Sigmoid colon (tissue), 7 donors: Measurements from ENCODE around the gene PTPRH. TPM values are rescaled to one million over a fixed set of nuclear protein-coding genes. Genes with fewer than 3 reads are reported as not detected.
A peak's percentile ranks its signal among the peaks of the same experiment; 100 is the strongest.

Experiments used
- DNase-seq: peaks from one replicate; pipeline ENCODE4 v3.0.0-alpha.2; 2019
- H3K27ac ChIP-seq, 4 donors: fragments of 200-600 bp; sonication (generic); one replicate each; pipeline ENCODE4 v1.5.1; 2016 to 2019; ENCODE audit warnings: mild to moderate bottlenecking in 1 of 4
- H3K27me3 ChIP-seq, 3 donors: fragments of 200-600 bp; sonication (generic); one replicate each; pipeline ENCODE4 v1.5.1; 2019; ENCODE audit warnings: mild to moderate bottlenecking in 1 of 3
- H3K36me3 ChIP-seq, 4 donors: fragments of 200-600 bp; sonication (generic); one replicate each; pipeline ENCODE4 v1.5.1; 2016 to 2019
- H3K4me1 ChIP-seq, 4 donors: fragments of 200-600 bp; sonication (generic); one replicate each; pipeline ENCODE4 v1.5.1; 2017 to 2019
- H3K4me3 ChIP-seq, 4 donors: fragments of 200-600 bp; sonication (generic); one replicate each; pipeline ENCODE4 v1.5.1; 2017 to 2019; ENCODE audit warnings: mild to moderate bottlenecking in 2 of 4, moderate library complexity in 1 of 4
- H3K9me3 ChIP-seq, 4 donors: fragments of 200-600 bp in 3 of 4; sonication (generic) in 3 of 4; one replicate each; pipeline versions ENCODE4 v1.5.1 to v1.6.1; 2013 to 2019
- EP300 ChIP-seq, 4 donors: sonication (generic); formaldehyde crosslinking; IDR thresholded peaks; one replicate each; pipeline ENCODE4 v1.6.1; 2017; ENCODE audit warnings: antibody characterized with exemption in 4 of 4
- POLR2A ChIP-seq, 2 donors: fragments of 450-650 bp; IDR thresholded peaks; one replicate each; pipeline ENCODE4 v1.6.1; 2016; ENCODE audit warnings: antibody characterized with exemption in 2 of 2, mild to moderate bottlenecking in 2 of 2, moderate library complexity in 2 of 2
- POLR2AphosphoS5 ChIP-seq, 4 donors: sonication (generic); formaldehyde crosslinking; IDR thresholded peaks; one replicate each; pipeline ENCODE4 v1.6.1; 2017; ENCODE audit warnings: antibody characterized with exemption in 4 of 4
- WGBS, 2 donors: extraction: QIAGEN DNeasy Blood & Tissue Kit; methylation state at CpG; one replicate each; pipeline ENCODE4 v1.1.7; 2013; 5-methylcytosine and 5-hydroxymethylcytosine counted together
- intact Hi-C: fragments of 100-400 bp; cut with DNase I; formaldehyde crosslinking; loops from one replicate; pipeline ENCODE4 v1.15.1; 2023
- polyA plus RNA-seq, 3 donors: library from polyadenylated mRNA; stranded (reverse); fragments of 200-250 nt; gene quantifications; one replicate each; pipeline ENCODE4 v1.2.3, GENCODE V29; 2013
- total RNA-seq, 4 donors: library from RNA; depleted of rRNA; stranded (reverse); fragments of >200 nt; gene quantifications; one replicate each; pipeline ENCODE4 v1.1.0, GENCODE V29; 2016
- TF ChIP-seq, protein P1 (sequence below), 4 experiments: fragments of 450-650 bp in 3 of 4; fragments of 200-600 bp in 1 of 4; IDR thresholded peaks; one replicate each; pipeline ENCODE4 v1.5.1; 2016 to 2019; ENCODE audit warnings: antibody characterized with exemption in 4 of 4, mild to moderate bottlenecking in 3 of 4, moderate library complexity in 2 of 4
- donor health status: healthy with polysubstance abuse.
- donor health status: Bipolar disorder and iron deficiency.
- donor health status: healthy.

Gene PTPRH
- total and polyA plus RNA-seq, 7 donors, result 0.95 to 61.3 (median 4.3) TPM

DNA sequence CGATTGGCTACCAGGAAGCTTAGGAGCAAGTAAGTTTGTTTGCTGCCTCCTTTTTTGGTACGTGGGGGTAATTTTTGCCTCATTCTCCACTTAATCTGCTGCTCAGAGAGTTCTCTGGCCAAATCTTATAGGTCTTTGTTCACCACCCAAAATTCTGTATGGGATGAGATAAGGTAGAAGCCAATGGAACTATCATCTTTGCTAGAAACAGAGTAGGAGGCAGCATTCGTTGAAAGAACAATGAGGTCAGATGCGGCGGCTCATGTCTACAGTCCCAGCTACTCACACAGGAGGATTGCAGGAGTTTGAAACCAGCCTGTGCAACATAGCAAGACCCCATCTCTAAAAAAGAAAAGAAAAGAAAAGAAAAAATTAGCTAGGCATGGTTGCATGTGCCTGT, 37.9 kb downstream of the PTPRH start:
- Histone ChIP-seq H3K9me3 (no peaks in the 10 kb centered on the region), H3K4me1 (peaks cover 0 to 20% (median 19%) of the 10 kb centered on the region in 4 donors), H3K27ac (no peak overlapping the region), H3K4me3 (no peak overlapping the region), H3K27me3 (peaks cover 56 to 100% (median 96%) of the 10 kb centered on the region in 3 donors), H3K36me3 (no peaks in the 10 kb centered on the region)
- no peak for DNase-seq
- TF ChIP-seq POLR2AphosphoS5 (IDR thresholded peaks at IDR 0.05) (no peak), EP300 (IDR thresholded peaks at IDR 0.05) (no peak), POLR2A (IDR thresholded peaks at IDR 0.05) (no peak)
- TF ChIP-seq, protein P1, sequence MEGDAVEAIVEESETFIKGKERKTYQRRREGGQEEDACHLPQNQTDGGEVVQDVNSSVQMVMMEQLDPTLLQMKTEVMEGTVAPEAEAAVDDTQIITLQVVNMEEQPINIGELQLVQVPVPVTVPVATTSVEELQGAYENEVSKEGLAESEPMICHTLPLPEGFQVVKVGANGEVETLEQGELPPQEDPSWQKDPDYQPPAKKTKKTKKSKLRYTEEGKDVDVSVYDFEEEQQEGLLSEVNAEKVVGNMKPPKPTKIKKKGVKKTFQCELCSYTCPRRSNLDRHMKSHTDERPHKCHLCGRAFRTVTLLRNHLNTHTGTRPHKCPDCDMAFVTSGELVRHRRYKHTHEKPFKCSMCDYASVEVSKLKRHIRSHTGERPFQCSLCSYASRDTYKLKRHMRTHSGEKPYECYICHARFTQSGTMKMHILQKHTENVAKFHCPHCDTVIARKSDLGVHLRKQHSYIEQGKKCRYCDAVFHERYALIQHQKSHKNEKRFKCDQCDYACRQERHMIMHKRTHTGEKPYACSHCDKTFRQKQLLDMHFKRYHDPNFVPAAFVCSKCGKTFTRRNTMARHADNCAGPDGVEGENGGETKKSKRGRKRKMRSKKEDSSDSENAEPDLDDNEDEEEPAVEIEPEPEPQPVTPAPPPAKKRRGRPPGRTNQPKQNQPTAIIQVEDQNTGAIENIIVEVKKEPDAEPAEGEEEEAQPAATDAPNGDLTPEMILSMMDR (IDR thresholded peaks at IDR 0.05), result no peak
- intact Hi-C loops, result no loop called here
- WGBS, 2 donors, result 71 to 83% methylated on average over 5 of the region's 5 CpGs

DNA sequence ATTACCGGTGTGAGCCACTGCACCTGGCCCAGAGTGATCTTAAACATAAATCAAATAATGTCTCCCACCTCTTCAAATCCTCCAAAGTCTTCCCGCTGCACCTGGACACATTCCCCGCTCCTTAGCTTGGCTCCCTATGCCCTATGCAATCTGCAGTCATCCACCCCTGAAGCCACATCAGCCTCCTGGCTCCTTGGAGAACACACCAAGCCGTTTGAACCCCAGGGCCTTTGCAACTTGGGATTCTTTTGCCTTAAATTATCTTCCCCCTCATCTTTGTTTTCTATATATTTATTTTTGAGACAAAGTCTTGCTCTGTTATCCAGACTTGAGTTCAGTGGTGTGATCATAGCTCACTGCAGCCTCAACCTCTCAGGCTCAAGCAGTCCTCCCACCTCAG, 40.2 kb downstream of the PTPRH start:
- Histone ChIP-seq H3K36me3 (no peaks in the 10 kb centered on the region), H3K27me3 (peaks cover 42 to 98% (median 94%) of the 10 kb centered on the region in 3 donors), H3K27ac (no peak overlapping the region), H3K9me3 (no peaks in the 10 kb centered on the region), H3K4me1 (peaks cover 0 to 23% (median 19%) of the 10 kb centered on the region in 4 donors), H3K4me3 (no peak overlapping the region)
- no peak for DNase-seq
- intact Hi-C loops, result no loop called here
- TF ChIP-seq POLR2A (IDR thresholded peaks at IDR 0.05) (no peak), EP300 (IDR thresholded peaks at IDR 0.05) (no peak), POLR2AphosphoS5 (IDR thresholded peaks at IDR 0.05) (no peak)
- TF ChIP-seq, protein P1 (IDR thresholded peaks at IDR 0.05), result no peak
- 55 to 70% methylated on average over 4 of the region's 4 CpGs for WGBS, 2 donors

DNA sequence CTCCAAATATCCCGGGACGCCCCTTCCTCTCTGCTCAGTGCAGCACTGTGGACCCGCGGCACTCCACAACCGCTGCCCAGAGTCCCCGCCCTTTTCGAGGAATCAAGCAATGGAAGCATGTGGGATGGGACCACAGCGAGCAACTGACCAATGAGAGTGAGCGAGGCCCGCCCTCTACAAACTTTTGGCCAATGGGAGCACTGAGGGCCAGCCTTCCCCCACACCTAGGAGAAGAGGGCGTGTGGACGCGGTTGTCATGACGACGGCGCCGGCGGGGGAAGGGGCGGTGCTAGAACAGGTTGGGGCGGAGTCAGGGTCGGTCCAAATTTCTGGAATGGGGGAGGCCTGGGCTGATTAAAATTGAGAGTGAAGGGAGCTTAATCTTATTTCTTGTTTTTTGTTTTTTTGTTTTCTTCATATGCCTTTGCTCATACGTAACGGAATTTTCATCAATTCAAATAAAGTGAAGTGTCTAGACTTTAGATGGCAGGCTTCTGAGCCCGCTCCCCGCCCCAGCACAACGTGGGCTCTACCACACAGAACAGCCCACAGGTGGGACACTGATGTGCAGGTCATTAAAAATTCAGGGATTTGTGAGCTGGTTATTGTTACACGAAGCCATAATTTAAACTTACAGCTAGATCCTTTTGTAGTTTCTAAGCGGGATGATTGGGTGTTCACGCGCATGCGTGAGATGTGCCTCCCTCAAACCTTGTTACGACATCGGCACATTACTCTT, 42.6 kb downstream of the PTPRH start, which contains the start of gene DNAAF3:
Gene DNAAF3, minus strand, starts transcription at position 84 of the 739 bp plus-strand sequence. CDS start 200 bp downstream, outside the sequence.
- no peaks in the 10 kb centered on the region for H3K9me3 ChIP-seq
- TF ChIP-seq POLR2A (IDR thresholded peaks at IDR 0.05) (no peak), POLR2AphosphoS5 (IDR thresholded peaks at IDR 0.05) (no peak), EP300 (IDR thresholded peaks at IDR 0.05) (no peak)
- TF ChIP-seq, protein P1 (IDR thresholded peaks at IDR 0.05), result no peak
- peak; percentile 94 for DNase-seq
- intact Hi-C loops, result no loop called here
- peaks cover 39 to 97% (median 92%) of the 10 kb centered on the region in 3 donors for H3K27me3 ChIP-seq
- H3K36me3 ChIP-seq, result no peaks in the 10 kb centered on the region
- peaks cover 0 to 14% (median 9%) of the 10 kb centered on the region in 4 donors for H3K4me1 ChIP-seq
- peak within 1 kb of the TSS; percentile 2 to 45 (median 26) for H3K4me3 ChIP-seq
- peak within 1 kb of the TSS in 1 of 4 donors; percentile 19 for H3K27ac ChIP-seq
- 1 to 2% methylated on average over 33 of the region's 33 CpGs for WGBS, 2 donors

DNA sequence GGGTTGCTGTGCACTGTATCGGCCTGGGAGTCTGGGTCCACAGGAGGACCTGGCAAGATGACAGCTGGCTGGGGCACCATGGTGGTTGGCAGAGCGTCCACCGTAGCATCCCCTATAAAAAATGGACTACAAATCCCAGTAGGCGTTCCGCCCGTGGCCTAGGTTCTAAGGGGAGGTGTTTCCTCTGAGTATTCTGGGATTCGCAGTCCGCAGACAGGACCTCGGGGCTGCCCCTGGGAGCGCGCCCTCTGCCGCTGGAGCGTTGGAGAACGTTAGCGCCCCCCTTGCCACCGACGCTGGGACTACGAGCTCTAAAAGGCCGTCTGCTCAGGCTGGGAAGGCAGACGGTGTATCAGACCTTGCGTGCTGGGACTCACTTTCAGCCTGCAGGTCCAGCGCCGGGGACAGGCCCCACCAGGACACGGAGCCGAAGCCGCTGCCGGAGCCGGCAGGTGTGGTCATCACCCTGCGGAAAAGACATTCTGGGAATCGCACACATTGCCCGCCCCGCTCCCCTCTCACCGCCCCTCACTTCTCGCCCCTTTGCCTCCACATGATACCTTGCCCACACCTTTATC, 43.3 kb downstream of the PTPRH start:
- peaks cover 45 to 97% (median 94%) of the 10 kb centered on the region in 3 donors for H3K27me3 ChIP-seq
- H3K27ac ChIP-seq, result peak overlapping the region in 1 of 4 donors; percentile 19
- TF ChIP-seq, protein P1 (IDR thresholded peaks at IDR 0.05), result peak in 1 of 4 experiments; percentile 7
- no peak for TF ChIP-seq EP300 (IDR thresholded peaks at IDR 0.05)
- H3K4me1 ChIP-seq, result peaks cover 0 to 14% (median 9%) of the 10 kb centered on the region in 4 donors
- intact Hi-C loops, result no loop called here
- WGBS, 2 donors, result 2% methylated on average over 34 of the region's 34 CpGs
- DNase-seq, result peak; percentile 74
- no peaks in the 10 kb centered on the region for H3K36me3 ChIP-seq
- H3K9me3 ChIP-seq, result no peaks in the 10 kb centered on the region
- peak overlapping the region; percentile 2 to 45 (median 26) for H3K4me3 ChIP-seq
